ENCODE measurements around the gene SH2B3.

Gene SH2B3

DNA sequence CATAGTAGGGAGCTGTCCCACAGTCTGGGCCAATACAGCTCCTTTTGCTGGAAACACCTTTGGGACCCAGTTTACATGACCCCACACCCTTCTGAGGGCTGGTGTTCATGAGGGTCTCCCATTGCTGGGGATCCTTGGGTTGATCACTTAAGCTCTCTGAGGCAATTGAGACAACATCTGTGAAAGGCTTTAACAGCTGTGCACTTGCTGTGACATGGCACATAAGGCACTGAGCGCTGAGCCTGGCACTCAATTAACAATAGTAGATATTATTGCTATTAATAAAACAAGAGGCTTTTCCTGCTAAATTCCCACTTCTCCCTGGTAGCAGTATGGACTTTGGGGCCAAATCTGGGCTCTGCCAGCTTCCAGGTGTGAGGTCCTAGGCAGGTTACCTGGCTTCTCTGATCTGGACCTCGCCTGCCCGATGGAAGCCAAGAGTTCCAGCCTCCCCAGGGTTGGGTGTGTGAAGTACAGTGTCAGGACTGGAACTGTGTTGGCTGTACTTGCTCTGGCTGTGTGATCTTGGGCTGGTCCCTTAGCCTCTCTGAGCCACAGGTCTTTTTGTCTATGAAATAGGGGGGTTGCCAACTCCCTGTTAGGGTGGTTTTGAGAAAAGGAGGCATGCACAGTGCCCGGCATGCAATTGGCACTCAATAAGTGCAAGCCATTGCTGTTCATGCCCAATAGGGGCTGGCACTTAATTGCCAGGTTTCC is 3.1 kb downstream of the SH2B3 start:
- H3K4me3 ChIP-seq (ENCODE audit: low read depth, low read length) = no peak overlapping the region

DNA sequence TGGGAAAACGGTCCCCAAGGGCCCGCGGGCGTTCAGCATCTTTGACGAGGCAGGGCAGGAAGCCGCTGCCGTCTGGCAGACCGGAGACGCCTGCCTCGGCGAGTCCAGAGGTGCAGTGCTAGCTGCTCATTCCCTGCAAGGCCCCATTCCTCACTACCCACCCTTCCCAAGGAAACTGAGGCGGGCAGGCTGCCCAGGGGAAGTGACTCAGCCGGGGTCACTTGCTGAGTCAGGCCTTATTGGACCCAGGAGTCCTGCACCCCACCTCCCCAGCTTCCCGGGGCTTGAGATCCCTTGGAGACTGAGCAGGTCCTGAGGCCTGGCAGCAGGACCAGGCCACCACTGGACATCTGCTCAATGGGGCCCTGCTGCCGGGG is 3.7 kb downstream of the SH2B3 start:
- H3K4me3 ChIP-seq (ENCODE audit: low read depth, low read length) = peak overlapping the region; percentile 2
- in situ Hi-C loops (cut with HindIII; ENCODE audit: low sequenced_read_pairs) = no loop called here
- no peak for DNase-seq (ENCODE audit: low read depth)
- TF ChIP-seq, protein P1, sequence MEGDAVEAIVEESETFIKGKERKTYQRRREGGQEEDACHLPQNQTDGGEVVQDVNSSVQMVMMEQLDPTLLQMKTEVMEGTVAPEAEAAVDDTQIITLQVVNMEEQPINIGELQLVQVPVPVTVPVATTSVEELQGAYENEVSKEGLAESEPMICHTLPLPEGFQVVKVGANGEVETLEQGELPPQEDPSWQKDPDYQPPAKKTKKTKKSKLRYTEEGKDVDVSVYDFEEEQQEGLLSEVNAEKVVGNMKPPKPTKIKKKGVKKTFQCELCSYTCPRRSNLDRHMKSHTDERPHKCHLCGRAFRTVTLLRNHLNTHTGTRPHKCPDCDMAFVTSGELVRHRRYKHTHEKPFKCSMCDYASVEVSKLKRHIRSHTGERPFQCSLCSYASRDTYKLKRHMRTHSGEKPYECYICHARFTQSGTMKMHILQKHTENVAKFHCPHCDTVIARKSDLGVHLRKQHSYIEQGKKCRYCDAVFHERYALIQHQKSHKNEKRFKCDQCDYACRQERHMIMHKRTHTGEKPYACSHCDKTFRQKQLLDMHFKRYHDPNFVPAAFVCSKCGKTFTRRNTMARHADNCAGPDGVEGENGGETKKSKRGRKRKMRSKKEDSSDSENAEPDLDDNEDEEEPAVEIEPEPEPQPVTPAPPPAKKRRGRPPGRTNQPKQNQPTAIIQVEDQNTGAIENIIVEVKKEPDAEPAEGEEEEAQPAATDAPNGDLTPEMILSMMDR (IDR thresholded peaks at IDR 0.05; ENCODE audit: low read depth, low read length, missing control alignments) = no peak

More for the DNA sequence above, 3.1 kb downstream of the SH2B3 start:
- in situ Hi-C loops (cut with HindIII; ENCODE audit: low sequenced_read_pairs) = no loop called here
- TF ChIP-seq, protein P1 (IDR thresholded peaks at IDR 0.05; ENCODE audit: low read depth, low read length, missing control alignments) = no peak
- no peak for DNase-seq (ENCODE audit: low read depth)

- H3K4me3 ChIP-seq (ENCODE audit: low read depth, low read length) = peak overlapping the region; percentile 2
- TF ChIP-seq, protein P1 (IDR thresholded peaks at IDR 0.05; ENCODE audit: low read depth, low read length, missing control alignments) = no peak
- in situ Hi-C loops (cut with HindIII; ENCODE audit: low sequenced_read_pairs) = no loop called here
- no peak for DNase-seq (ENCODE audit: low read depth)
Measured at GRCh38 chr12:111409780-111410430, 4.2 kb downstream of the SH2B3 start.

GRCh38 chr12:111410431-111411184 is 4.9 kb downstream of the SH2B3 start:
- DNase-seq (ENCODE audit: low read depth) = no peak
- TF ChIP-seq, protein P1 (IDR thresholded peaks at IDR 0.05; ENCODE audit: low read depth, low read length, missing control alignments) = no peak
- H3K4me3 ChIP-seq (ENCODE audit: low read depth, low read length) = no peak overlapping the region
- in situ Hi-C loops (cut with HindIII; ENCODE audit: low sequenced_read_pairs) = no loop called here

GRCh38 chr12:111411185-111411764 is 5.6 kb downstream of the SH2B3 start:
- no peak for DNase-seq (ENCODE audit: low read depth)
- in situ Hi-C loops (cut with HindIII; ENCODE audit: low sequenced_read_pairs) = no loop called here
- H3K4me3 ChIP-seq (ENCODE audit: low read depth, low read length) = no peak overlapping the region
- TF ChIP-seq, protein P1 (IDR thresholded peaks at IDR 0.05; ENCODE audit: low read depth, low read length, missing control alignments) = no peak
